Mesodermal cell (in vitro differentiated cells): Measurements from ENCODE around the gene GK. TPM values are rescaled to one million over a fixed set of nuclear protein-coding genes. Genes with fewer than 3 reads are reported as not detected.
A peak's percentile ranks its signal among the peaks of the same experiment; 100 is the strongest.

Experiments
- H3K27ac ChIP-seq: 2 replicates; pipeline ENCODE4 v1.7.0; 2013; ENCODE audit warnings: mild to moderate bottlenecking, low read depth, low read length, moderate library complexity; ENCODE audit not compliant: severe bottlenecking
- H3K36me3 ChIP-seq: 2 replicates; pipeline ENCODE4 v1.7.1; 2013; ENCODE audit warnings: mild to moderate bottlenecking, low read length, moderate library complexity; ENCODE audit not compliant: control insufficient read depth, insufficient read depth
- H3K4me1 ChIP-seq: one replicate; pipeline ENCODE4 v1.7.1; 2013; ENCODE audit warnings: mild to moderate bottlenecking, low read length; ENCODE audit not compliant: insufficient read depth, control insufficient read depth, poor library complexity, severe bottlenecking
- H3K4me3 ChIP-seq: 2 replicates; pipeline ENCODE4 v1.7.0; 2013; ENCODE audit warnings: low read length, control low read depth, mild to moderate bottlenecking; ENCODE audit not compliant: insufficient read depth, poor library complexity, severe bottlenecking; ENCODE audit errors: extremely low read depth
- H3K9me3 ChIP-seq: 2 replicates; pipeline ENCODE4 v1.7.1; 2013; ENCODE audit warnings: mild to moderate bottlenecking, low read length, moderate library complexity; ENCODE audit not compliant: control insufficient read depth
- WGBS, 2 experiments: methylation state at CpG; one replicate each; pipeline ENCODE4 v1.1.5; 2013; ENCODE audit warnings: missing lambda C conversion rate in 2 of 2; ENCODE audit not compliant: insufficient coverage in 2 of 2; 5-methylcytosine and 5-hydroxymethylcytosine counted together
- polyA plus RNA-seq, 2 experiments: library from polyadenylated mRNA; stranded (reverse); fragments of 50-300 nt; gene quantifications; one replicate each; pipeline ENCODE4 v1.2.3, GENCODE V29; 2013

The GK gene
- 1.8 TPM for polyA plus RNA-seq (2013, experiment 1 of 2)
- 2.8 TPM for polyA plus RNA-seq (2013, experiment 2 of 2)

- Histone ChIP-seq H3K27ac (peak within 1 kb of the TSS; percentile 67), H3K36me3 (no peaks in the 10 kb centered on the region), H3K4me1 (no peaks in the 10 kb centered on the region), H3K9me3 (no peaks in the 10 kb centered on the region), H3K4me3 (peak within 1 kb of the TSS; percentile 44)
- whole genome bisulfite sequencing, 2 experiments, result 1 to 4% methylated on average over 10 to 15 of the region's 53 CpGs
These were observed at the start of gene GK for GRCh38 chrX:30653415-30654131. Gene GK, plus strand, starts transcription at chrX:30653423. Its CDS starts 115 bp downstream, at chrX:30653538.

- no peaks in the 10 kb centered on the region for H3K4me1 ChIP-seq
- H3K36me3 ChIP-seq, result no peaks in the 10 kb centered on the region
- 83% methylated on average over 1 of the region's 1 CpG; no CpG with 5 or more reads in 1 of the 2 experiments for WGBS, 2 experiments
- no peak overlapping the region for H3K4me3 ChIP-seq
- no peak overlapping the region for H3K27ac ChIP-seq
- no peaks in the 10 kb centered on the region for H3K9me3 ChIP-seq
These were observed 46.1 kb upstream of the GK start for GRCh38 chrX:30607155-30607554.

- WGBS, 2 experiments, result no CpG with 5 or more reads among the region's 2 CpGs
- H3K4me3 ChIP-seq, result no peak overlapping the region
- no peaks in the 10 kb centered on the region for H3K9me3 ChIP-seq
- H3K4me1 ChIP-seq, result no peaks in the 10 kb centered on the region
- no peaks in the 10 kb centered on the region for H3K36me3 ChIP-seq
- H3K27ac ChIP-seq, result no peak overlapping the region
These were observed 43.2 kb upstream of the GK start for GRCh38 chrX:30610026-30610425.

- 92 to 97% methylated on average over 2 to 4 of the region's 6 CpGs for WGBS, 2 experiments
- Histone ChIP-seq H3K4me3 (no peak overlapping the region), H3K4me1 (no peaks in the 10 kb centered on the region), H3K9me3 (no peaks in the 10 kb centered on the region), H3K36me3 (no peaks in the 10 kb centered on the region), H3K27ac (no peak overlapping the region)
These were observed 41.0 kb upstream of the GK start for GRCh38 chrX:30612250-30612655.

- no peaks in the 10 kb centered on the region for H3K9me3 ChIP-seq
- no peaks in the 10 kb centered on the region for H3K36me3 ChIP-seq
- H3K27ac ChIP-seq, result no peak overlapping the region
- H3K4me1 ChIP-seq, result no peaks in the 10 kb centered on the region
- H3K4me3 ChIP-seq, result no peak overlapping the region
- WGBS, 2 experiments, result 84 to 100% methylated on average over 2 to 4 of the region's 5 CpGs
These were observed 39.5 kb upstream of the GK start for GRCh38 chrX:30613721-30614120.

GRCh38 chrX:30615229-30615628, 38.0 kb upstream of the GK start:
- no peak overlapping the region for H3K4me3 ChIP-seq
- H3K27ac ChIP-seq, result no peak overlapping the region
- no peaks in the 10 kb centered on the region for H3K36me3 ChIP-seq
- no peaks in the 10 kb centered on the region for H3K4me1 ChIP-seq
- no CpG with 5 or more reads among the region's 4 CpGs for WGBS, 2 experiments
- no peaks in the 10 kb centered on the region for H3K9me3 ChIP-seq

GRCh38 chrX:30618160-30618765, 35.0 kb upstream of the GK start:
- H3K4me3 ChIP-seq, result no peak overlapping the region
- H3K4me1 ChIP-seq, result peaks cover 5% of the 10 kb centered on the region
- whole genome bisulfite sequencing, 2 experiments, result 83 to 100% methylated on average over 1 to 2 of the region's 7 CpGs
- no peak overlapping the region for H3K27ac ChIP-seq
- H3K36me3 ChIP-seq, result no peaks in the 10 kb centered on the region
- H3K9me3 ChIP-seq, result peaks cover 5% of the 10 kb centered on the region

- H3K9me3 ChIP-seq, result peaks cover 5% of the 10 kb centered on the region
- WGBS, 2 experiments, result 100% methylated on average over 2 of the region's 3 CpGs; no CpG with 5 or more reads in 1 of the 2 experiments
- H3K27ac ChIP-seq, result no peak overlapping the region
- no peak overlapping the region for H3K4me3 ChIP-seq
- no peaks in the 10 kb centered on the region for H3K36me3 ChIP-seq
- peaks cover 5% of the 10 kb centered on the region for H3K4me1 ChIP-seq
These were observed 33.1 kb upstream of the GK start for GRCh38 chrX:30620125-30620524.

- H3K9me3 ChIP-seq, result peaks cover 5% of the 10 kb centered on the region
- H3K4me3 ChIP-seq, result no peak overlapping the region
- 63% methylated on average over 1 of the region's 2 CpGs; no CpG with 5 or more reads in 1 of the 2 experiments for WGBS, 2 experiments
- peaks cover 5% of the 10 kb centered on the region for H3K4me1 ChIP-seq
- H3K27ac ChIP-seq, result peak overlapping the region; percentile 45
- no peaks in the 10 kb centered on the region for H3K36me3 ChIP-seq
These were observed 32.1 kb upstream of the GK start for GRCh38 chrX:30620980-30621618.

GRCh38 chrX:30622361-30622760, 30.9 kb upstream of the GK start:
- Histone ChIP-seq H3K4me1 (peaks cover 5% of the 10 kb centered on the region), H3K36me3 (no peaks in the 10 kb centered on the region), H3K27ac (no peak overlapping the region), H3K4me3 (no peak overlapping the region), H3K9me3 (peaks cover 5% of the 10 kb centered on the region)
- WGBS, 2 experiments, result no CpG with 5 or more reads among the region's 2 CpGs
